ENCODE measurements around the gene ADGRB2.

Gene ADGRB2

GRCh38 chr1:31786366-31787060 is 22.4 kb upstream of the ADGRB2 start:
- H3K4me3 ChIP-seq (ENCODE audit: low read depth, low read length) = no peak overlapping the region
- no peak for TF ChIP-seq CTCF (IDR thresholded peaks at IDR 0.05; ENCODE audit: low read depth, low read length)

GRCh38 chr1:31785947-31786290 is 21.8 kb upstream of the ADGRB2 start:
- TF ChIP-seq CTCF (IDR thresholded peaks at IDR 0.05; ENCODE audit: low read depth, low read length) = no peak

GRCh38 chr1:31785020-31785946 is 21.1 kb upstream of the ADGRB2 start:
- H3K4me3 ChIP-seq (ENCODE audit: low read depth, low read length) = no peak overlapping the region
- TF ChIP-seq CTCF (IDR thresholded peaks at IDR 0.05; ENCODE audit: low read depth, low read length) = no peak

More at GRCh38 chr1:31785947-31786290, 21.8 kb upstream of the ADGRB2 start:
- no peak overlapping the region for H3K4me3 ChIP-seq (ENCODE audit: low read depth, low read length)

- H3K4me3 ChIP-seq (ENCODE audit: low read depth, low read length) = no peak overlapping the region
These were observed 20.3 kb upstream of the ADGRB2 start for GRCh38 chr1:31784356-31785019.

GRCh38 chr1:31783846-31784245 is 19.7 kb upstream of the ADGRB2 start:
- no peak overlapping the region for H3K4me3 ChIP-seq (ENCODE audit: low read depth, low read length)
- no peak for TF ChIP-seq CTCF (IDR thresholded peaks at IDR 0.05; ENCODE audit: low read depth, low read length)

More at GRCh38 chr1:31784356-31785019, 20.3 kb upstream of the ADGRB2 start:
- no peak for TF ChIP-seq CTCF (IDR thresholded peaks at IDR 0.05; ENCODE audit: low read depth, low read length)

GRCh38 chr1:31782421-31783410 is 18.6 kb upstream of the ADGRB2 start:
- H3K4me3 ChIP-seq (ENCODE audit: low read depth, low read length) = no peak overlapping the region
- TF ChIP-seq CTCF (IDR thresholded peaks at IDR 0.05; ENCODE audit: low read depth, low read length) = no peak

Measured in WI38 (cell line).